A673 (cell line): ENCODE measurements around the gene BUB3.

Source experiments
- CTCF ChIP-seq: fragments of 300-800, 200-600 bp; sonication (generic); conservative IDR thresholded peaks from 2 replicates; pipeline ENCODE4 v1.5.1; 2017; ENCODE audit warnings: low read depth, mild to moderate bottlenecking, antibody characterized with exemption, low read length, moderate library complexity, mixed read lengths
- EZH2 ChIP-seq: fragments of 200-600 bp; sonication (generic); IDR thresholded peaks from 2 replicates; pipeline ENCODE4 v1.6.1; 2017; ENCODE audit warnings: borderline replicate concordance, low read depth, mild to moderate bottlenecking, mixed read lengths, antibody characterized with exemption, low read length; ENCODE audit not compliant: poor library complexity, severe bottlenecking

DNA sequence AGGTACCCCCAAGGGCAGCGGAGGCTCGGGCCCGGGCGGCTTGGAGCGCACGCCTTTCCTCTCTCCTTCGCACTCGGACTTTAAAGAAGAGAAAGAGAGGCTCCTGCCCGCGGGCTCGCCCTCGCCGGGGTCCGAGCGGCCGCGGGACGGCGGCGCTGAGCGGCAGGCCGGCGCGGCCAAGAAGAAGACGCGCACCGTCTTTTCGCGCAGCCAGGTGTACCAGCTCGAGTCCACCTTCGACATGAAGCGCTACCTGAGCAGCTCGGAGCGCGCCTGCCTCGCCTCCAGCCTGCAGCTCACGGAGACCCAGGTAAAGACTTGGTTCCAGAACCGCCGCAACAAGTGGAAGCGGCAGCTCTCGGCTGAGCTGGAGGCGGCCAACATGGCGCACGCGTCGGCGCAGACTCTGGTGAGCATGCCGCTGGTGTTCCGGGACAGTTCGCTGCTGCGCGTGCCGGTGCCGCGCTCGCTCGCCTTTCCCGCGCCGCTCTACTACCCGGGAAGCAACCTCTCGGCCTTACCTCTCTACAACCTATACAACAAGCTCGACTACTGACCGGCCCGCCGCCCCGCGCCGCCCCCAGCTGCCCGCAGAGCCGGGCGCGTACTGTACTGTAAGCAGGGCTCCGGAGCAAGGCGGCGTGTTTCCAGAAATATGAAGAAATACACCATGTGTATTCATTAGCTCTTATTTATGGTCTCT is 4.5 kb upstream of the BUB3 start:
- TF ChIP-seq CTCF (no peak), EZH2 (peak; percentile 85)
